GM18870 (cell line): ENCODE results near the gene XPO4.

ENCODE experiments used
- ATAC-seq: cut with Tn5 transposase; IDR thresholded peaks from one replicate; pipeline ENCODE4 v1.9.1; 2021; ENCODE audit warnings: moderate library complexity; ENCODE audit not compliant: unreplicated experiment

The XPO4 gene

DNA sequence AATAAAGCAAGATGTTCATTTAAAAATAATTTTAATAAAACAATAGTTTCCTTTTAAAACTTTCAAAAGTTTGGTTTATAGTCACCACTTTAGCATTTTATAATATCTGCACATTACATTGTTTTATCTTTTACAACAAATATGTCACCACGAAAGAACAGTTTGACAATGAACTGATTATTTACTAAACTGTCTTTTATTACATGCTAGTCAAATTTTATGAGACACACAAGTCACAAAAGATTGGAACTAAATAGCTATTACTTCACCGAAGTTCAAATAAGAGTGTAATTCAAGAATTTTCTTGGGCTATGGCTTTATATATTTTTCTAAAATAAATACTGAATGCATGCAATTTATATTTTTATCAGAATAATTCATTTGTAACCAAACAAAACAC lies 71.3 kb downstream of the XPO4 start:
- ATAC-seq: no peak

DNA sequence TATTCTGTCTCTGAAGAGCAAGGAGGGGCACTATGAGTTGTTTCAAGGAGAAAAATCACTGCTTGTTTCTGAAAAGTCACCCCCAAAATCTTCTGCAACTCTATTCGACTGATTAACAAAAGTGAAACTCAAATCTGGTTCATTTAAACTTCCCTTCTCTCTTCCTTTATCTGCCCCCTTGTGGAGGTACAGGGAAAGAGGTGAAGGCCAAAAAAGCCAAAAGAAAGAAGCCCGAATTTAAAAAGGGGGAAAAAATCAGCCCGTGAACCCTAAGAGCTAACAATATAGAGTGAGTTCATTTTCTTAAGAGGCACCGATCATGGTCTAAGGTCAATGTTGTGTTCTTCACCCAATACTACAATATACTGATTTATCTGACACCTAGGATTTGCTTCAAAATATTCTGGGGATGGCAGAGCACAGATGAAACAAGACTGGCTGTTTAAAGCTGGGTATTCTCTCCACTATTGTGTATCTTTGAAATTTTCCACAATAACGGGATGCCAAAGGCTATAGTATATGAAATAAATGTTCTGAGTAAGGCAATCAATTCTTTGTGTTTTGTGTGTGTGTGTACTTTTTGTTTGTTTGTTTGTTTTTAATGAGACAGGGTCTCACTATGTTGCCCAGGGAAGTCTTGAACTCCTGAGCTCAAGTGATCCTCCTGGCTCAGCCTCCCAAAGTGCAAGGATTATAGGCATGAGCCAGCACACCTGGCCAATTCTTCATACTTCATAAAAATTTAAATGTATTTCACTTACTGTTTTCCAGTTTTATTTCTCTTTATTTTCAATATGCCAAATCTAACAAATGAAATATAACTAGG lies 73.8 kb downstream of the XPO4 start:
- ATAC-seq: peak; percentile 57

GRCh38 chr13:20826843-20827560 lies 75.5 kb downstream of the XPO4 start:
- ATAC-seq: no peak

- no peak for ATAC-seq
These were observed 76.2 kb downstream of the XPO4 start for GRCh38 chr13:20826301-20826700.

DNA sequence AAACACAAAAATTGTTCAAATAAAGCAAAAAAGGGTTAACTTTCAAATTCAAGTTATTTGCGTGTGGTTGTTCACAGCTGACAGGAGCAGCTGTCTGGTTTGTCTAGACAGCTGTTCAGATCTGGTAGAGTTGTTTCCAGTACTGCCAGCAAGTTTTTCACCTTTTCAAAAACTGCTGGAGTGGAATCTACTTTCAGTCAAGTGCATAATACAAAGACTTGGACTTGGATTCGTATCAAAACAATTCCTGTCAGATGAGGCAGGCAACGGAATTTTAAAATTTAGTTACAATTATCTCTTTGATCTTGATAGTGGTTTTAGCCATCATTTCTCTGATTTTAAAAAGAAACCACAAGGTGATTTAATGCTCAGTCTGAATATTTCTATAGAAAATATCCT lies 77.1 kb downstream of the XPO4 start:
- ATAC-seq: no peak

GRCh38 chr13:20824762-20825476 lies 77.6 kb downstream of the XPO4 start:
- no peak for ATAC-seq

GRCh38 chr13:20823071-20823470 lies 79.5 kb downstream of the XPO4 start:
- no peak for ATAC-seq

DNA sequence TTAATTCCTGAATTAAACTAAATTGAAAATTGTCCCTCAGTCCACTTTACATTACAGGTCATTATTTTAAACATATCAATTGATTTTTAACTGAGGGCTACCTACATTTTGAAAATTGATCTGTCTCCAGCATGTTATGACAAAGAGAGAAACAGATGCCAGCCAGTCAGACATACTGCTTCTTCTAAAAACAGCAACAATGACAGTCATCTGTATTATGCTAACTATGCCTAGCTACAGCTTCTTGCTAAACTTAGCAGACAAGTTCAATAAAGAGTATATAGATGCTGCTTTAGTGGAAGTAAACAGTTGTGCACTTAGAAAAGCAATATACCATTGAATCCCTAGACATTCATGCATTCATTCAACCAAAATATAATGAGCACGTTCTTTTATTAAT lies 80.1 kb downstream of the XPO4 start:
- no peak for ATAC-seq

DNA sequence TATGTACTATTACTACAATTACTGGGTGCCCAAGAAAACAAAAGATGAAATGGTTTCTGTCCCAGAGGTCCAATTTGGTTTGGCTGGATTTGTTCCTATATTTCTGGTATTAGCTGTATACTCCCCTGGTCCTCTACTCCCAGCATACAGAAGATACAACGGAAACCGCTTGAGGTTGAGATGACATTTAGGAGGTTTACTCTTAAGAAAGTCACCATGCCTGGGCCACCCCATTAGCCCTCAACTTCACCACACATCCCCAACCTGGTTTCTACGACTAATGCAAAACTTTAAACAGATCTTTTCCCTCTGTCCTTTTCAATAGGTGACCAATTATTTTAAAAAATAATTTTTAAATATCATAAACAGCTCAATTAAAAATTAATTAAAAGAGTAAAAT lies 82.8 kb downstream of the XPO4 start:
- no peak for ATAC-seq

GRCh38 chr13:20815464-20815863 lies 87.1 kb downstream of the XPO4 start:
- ATAC-seq: no peak

DNA sequence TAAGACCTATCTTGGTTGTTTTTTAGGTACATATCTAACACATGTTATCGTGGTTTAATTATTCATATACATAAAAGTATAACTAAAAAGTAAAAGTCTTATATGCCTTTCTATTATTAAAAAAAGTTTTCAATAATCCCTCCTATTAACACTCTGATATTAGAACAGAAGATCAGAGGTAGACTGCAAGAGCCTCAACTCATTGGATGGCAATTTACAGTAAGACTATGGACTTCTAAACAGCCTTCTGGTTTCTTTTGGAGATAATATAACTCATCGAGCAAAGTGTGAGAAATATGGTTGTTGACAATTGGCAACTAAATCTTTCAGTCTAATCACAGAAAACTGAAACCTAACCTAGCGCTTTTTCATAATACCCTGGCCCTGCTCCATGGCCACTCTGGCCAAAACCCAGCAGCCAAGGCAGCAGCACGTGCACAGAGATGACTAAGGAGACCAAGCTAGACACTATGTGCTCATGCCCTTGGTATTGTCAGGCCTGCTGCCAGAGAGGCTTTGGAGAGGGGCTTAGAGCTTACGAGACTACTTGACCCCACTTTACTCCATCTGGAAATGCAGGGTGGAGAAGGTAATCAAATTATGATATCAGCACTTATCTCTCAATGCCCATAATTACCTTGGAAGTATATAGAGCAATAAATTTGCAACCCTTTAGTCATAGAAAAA lies 88.2 kb downstream of the XPO4 start:
- no peak for ATAC-seq

DNA sequence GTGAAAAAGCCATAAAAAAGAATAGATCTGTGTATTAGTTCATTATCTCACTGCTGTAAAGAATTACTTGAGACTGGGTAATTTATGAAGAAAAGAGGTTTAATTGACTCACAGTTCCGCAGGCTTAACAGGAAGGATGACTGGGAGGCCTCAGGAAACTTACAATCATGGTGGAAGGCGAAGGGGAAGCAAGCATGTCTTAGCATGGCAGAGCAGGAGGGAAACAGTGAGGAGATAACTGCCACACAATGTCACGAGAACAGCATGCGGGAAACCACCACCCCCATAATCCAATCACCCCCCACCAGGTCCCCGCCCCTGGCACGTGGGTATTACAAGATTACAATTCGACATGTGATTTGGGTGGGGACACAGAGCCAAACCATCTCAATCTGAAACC lies 89.7 kb downstream of the XPO4 start:
- ATAC-seq: no peak

DNA sequence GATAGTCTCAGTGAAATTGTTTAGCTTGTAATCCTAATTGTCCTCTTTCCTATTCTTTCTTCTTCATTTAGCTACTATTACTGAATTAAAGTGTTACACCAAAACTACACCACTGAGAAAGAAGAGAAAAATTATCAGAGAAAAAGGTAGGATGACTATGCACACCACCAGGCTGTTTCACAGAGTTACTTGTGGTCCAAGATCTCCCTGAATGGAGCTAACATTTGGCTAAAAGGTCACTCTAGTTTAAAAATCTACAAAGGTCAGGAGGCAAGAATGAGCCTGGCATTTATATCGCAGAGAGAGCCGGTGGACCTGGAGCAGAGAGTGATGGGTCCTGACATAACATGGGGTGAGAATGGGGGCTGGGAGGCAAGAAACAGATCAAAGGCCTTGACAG lies 91.7 kb downstream of the XPO4 start:
- no peak for ATAC-seq

DNA sequence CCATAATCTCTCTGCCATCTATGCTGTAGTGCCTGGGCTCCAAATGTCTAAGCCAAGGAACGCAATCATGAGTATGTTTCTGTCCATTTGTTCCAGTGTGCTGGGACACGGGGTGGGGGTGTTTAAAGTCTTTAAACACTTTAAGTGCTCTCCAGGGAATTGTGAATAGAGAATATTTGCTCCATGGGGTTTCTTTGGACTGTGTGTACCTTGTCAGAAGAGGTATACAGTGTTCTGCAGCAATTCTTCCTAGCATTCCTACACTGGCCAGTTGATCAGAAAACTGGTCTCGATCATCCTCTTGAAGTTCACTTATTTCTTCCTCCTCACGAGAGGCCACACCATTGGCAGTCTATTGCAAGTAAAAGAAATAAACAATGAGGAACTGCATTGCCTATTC lies 93.7 kb downstream of the XPO4 start:
- no peak for ATAC-seq

GRCh38 chr13:20803180-20803965 lies 99.2 kb downstream of the XPO4 start:
- no peak for ATAC-seq

DNA sequence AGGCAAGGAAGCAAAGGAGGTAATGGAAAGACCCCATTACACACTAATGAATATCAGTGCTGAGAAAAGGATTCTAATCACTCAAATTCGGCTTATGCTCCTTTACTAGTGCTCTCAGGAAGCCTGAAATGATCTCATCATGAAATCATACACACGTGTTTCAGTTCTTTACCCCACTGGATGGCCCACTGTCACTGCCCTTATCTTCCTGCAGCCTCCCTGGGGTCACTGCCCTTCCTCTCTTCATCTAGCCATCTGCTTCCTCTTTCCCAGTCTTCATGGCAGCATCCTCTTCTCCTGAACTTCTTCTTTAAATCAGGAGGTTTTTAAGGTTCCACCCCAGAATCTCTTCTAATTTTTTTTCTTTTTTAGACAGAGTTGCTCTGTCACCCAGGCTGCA lies 100.8 kb downstream of the XPO4 start:
- no peak for ATAC-seq

DNA sequence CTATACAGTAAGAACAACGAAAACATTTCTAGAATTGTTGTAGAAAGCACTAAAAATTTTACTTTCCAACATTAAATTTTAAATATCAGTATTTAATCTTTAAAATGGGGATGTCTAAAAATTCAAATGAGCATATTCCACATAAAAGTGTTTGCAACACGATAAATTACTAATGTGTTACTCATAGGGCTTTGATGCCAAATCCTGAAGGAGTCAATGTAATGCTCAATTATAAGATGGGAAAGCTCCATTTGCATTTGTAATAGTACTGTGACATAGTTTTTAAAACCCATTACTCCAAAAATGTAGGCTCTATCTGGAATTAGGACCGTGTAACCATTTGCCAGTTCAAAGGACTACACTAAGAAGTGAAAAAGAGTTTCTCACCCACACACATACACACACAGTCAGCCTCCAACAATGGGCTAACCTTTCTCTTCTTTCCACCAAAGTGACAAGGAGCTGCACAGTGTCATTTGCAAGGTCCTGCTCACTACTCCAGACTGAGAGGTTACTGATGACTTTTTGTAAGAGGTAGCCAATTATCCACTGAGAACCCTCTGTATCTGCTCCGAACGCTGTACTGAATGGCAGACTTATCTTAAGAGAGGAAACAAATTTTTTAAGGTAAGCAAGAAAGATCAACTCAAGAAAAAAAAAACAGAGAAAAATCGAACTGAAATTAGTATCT lies 102.7 kb downstream of the XPO4 start:
- no peak for ATAC-seq

DNA sequence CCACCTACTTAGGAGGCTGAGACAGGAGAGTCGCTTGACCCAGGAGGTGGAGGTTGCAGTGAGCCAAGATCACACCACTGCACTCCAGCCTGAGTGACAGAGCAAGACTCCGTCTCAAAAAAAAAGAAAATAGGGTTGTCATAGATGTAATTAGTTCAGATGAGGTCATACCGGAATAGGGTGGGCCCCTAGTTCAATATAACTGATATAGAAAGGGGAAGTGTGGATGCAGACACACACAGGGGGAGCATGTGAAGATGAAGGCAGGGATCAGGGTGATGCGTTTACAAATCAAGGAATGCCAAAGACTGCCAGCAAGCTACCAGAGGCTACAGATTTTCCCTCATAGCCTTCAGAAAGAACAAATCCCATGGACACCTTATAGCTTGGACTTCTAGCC lies 104.5 kb downstream of the XPO4 start:
- no peak for ATAC-seq

DNA sequence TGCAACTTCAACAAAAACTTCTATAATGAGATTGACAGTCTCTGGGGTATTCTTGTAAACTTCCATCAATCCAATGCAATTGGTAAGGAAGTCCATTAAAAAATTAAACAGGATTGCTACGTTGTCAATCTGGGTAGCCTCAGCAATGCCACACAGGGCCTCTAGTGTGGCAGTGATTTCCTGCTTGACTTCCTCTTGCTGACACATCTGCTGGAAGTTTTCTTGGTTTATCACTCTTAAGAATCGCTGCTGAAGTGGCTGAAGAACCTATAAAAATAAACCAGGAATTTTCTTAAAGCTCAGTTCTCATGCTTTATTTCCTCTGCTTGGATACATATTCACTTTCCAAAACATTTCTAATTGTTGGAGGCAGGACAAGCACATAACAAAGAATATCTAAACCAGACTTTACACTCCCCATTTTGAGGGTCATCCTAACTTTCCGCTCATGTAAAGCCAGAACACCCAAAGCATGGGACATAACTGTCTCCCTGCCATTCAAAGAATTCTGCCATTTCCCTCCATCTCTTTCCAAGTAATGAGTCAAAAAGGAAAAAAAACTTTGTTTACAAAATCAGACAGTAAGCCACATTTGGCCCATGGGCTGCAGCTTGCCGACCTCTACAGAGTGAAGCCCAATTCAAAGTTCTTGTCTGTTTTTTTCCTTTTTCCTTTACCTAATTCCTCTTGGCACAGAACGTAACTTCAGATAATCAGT lies 105.6 kb downstream of the XPO4 start:
- ATAC-seq: no peak
